GM12801 (cell line): ENCODE data around the gene CREB3L2.

Experiments
- TF ChIP-seq, protein P1 (sequence below): IDR thresholded peaks from one replicate; pipeline ENCODE4 v1.5.1; 2011; ENCODE audit warnings: control low read depth; ENCODE audit not compliant: insufficient read length; ENCODE audit errors: extremely low read depth

The CREB3L2 gene

DNA sequence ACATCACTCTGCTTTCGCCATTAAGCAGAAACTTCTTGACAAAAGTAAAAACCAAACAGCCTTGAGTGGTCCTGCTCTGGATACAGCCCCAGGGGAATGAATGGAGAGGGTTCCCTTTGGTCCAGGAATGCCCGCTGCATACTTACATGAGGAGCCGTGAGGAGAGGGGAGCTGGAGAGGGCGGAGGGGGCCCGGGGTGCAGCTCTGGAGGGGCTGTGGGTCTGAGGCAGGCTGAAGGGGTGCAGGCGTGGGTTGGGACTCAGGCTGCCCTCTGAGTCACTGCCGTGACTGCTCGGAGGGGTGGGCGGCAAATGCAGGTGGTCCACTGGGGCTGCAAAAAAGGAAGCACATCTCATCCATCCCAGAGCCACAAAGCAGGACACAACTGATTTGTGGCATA is 93.8 kb downstream of the CREB3L2 start:
- TF ChIP-seq, protein P1, sequence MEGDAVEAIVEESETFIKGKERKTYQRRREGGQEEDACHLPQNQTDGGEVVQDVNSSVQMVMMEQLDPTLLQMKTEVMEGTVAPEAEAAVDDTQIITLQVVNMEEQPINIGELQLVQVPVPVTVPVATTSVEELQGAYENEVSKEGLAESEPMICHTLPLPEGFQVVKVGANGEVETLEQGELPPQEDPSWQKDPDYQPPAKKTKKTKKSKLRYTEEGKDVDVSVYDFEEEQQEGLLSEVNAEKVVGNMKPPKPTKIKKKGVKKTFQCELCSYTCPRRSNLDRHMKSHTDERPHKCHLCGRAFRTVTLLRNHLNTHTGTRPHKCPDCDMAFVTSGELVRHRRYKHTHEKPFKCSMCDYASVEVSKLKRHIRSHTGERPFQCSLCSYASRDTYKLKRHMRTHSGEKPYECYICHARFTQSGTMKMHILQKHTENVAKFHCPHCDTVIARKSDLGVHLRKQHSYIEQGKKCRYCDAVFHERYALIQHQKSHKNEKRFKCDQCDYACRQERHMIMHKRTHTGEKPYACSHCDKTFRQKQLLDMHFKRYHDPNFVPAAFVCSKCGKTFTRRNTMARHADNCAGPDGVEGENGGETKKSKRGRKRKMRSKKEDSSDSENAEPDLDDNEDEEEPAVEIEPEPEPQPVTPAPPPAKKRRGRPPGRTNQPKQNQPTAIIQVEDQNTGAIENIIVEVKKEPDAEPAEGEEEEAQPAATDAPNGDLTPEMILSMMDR: no peak

DNA sequence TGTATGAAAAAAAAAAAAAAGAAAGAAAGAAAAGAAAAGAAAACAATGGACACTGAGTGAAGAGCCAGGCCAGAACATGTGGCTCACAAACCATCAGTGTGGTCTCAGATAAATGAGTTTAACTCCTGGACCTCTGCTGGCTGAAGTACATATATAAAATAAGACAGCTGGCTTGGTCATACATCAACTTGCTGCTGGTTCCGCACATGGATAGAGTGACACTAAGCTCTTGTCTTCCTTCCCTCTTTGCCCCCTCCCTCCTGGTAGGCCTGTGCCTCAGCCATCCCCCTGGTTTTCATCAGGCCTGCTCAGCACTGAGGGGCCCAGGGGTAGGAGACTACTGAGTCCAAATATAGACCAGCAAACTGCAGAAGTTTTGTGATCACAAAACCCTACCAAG is 97.1 kb downstream of the CREB3L2 start:
- TF ChIP-seq, protein P1: no peak

DNA sequence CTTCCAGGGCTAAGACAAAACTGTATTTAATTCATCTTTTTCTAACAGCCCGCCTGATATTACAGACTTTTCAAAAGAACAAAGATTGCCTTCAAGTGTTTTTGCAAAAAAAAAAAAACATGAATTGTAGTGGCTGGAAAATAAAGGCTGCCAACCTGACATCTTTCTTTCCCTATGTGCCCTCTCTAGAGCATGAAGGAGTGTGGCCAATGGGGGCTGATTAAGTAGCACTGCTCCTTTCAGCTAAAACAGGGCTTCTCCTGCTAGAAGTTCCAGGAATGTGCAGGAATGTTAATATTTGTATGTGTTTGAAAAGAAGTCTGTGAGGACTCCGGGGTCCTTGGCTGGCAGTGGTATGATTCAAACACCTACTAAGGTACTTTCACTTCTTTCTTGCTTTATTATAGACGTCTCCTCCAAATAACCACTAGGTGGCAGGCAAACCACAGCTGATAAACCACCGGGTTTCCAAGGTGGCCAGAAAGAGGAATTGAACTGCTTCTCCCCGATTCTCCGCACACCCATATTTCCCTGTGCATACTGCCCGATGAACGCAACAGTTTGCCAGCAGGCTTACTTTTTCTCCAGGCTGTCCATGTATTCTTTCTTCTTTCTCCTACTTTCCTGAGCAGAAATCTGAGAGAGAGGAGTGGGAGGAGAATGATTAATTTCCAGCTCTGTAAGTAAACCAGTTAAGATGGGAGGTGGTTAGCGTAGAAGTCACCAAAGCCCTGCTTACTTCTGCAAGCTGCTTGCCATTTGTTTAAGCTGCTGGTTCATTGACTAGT is 98.3 kb downstream of the CREB3L2 start:
- TF ChIP-seq, protein P1: no peak

DNA sequence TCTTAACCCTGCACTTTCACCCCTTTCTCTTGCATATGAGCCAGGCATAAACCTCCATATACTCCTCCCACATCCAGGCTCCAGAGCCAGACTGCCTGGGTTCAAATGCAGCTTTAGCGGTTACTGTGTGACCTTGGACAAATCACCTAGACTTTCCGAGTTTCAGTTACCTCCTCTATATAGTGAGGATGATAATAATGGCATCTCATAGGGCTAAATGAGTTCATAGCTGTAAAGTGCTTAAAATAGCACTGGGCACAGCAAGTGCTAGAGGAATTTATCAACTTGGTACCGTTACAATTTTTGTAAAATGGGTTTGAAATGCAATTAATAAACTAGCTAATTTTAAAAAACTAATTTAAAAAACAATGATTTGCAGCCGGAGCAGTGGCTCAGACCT is 101.7 kb downstream of the CREB3L2 start:
- TF ChIP-seq, protein P1: no peak

DNA sequence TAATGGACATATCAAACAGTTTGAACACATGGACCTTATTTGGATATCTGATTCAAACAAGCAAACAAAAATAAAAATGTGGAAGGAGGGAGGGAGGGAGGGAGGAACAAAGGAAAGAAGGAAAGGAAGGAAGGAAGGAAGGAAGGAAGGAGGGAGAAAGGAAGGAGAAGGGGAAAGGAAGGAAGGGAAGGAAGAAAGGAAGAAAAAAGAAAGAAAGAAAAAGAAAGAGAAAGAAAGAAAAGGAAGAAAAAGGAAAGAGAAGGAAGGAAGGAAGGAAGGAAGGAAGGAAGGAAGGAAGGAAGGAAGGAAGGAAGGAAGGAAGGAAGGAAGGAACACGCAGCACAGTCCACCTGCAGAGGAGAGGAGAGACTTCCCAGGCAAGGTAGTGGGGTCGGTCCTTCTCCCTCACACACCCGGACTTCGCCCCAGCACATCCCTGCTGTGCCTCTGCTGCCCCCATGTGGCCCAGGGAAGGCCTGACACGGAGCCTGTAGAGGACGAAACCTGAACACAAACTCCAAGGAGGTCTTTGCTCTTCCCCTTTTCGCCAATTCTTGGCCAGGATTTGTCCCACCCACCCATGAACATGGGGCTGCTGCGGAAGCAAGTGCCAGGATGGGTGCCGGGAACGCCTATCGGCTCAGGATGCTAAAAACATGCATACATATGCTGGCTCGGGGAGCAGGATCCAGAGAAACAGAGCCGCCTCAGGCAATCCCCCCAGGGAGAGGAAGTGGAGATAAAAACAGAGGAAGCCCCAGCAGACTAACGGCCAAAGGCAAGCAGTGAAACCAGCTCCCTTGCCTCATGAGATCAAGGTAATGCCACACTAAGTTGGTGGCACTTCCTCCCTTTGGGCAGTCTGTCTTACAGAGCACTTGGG is 102.8 kb downstream of the CREB3L2 start:
- TF ChIP-seq, protein P1: no peak

DNA sequence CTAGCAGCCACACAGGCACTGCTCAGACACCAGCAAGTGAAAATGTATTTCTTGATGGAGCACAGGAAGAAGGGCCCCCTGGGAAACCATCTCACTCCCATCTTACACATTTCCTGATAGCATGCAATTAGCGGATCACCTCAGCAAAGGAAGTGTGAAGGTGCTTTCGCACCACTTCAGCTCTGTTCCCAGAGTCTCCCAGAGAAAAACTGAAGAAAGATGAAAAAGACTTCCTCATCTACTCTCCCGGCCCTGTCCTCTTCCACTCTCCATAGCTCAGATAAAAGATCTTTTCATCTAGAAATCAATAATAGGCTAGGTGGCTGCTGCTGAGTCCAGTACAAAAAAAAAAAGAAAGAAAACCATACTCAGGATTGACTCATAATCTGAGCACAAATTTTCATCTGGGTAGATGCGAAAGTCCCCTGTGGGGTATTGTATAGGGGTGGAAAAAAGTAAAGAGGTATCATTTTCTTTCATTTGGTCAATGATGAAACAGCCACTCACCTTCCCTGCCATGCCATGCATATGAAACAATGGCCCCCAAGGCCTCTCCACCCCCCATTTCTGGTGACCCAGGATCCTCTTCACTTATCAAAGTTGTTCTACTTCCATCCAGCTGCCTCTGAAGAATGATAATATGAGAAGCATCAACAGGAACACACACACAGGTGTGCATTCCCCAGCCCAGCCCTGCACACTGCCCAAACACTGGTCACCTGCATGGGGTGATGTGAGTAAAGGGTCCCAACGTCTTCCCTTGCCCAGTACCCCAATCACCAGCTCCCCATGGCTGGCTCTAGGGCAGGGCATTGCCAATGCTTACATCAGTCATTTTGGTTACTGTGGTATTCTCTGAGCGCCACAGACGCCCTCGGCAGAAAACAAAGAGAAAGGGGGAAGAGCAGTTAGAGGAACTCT is 106.3 kb downstream of the CREB3L2 start:
- TF ChIP-seq, protein P1: no peak
